ENCODE data around the gene EFNA2. TPM values are rescaled to one million over a fixed set of nuclear protein-coding genes. Genes with fewer than 3 reads are reported as not detected.
"Not testable (repeated sequence)": the region's sequence is repeated elsewhere in the genome, so short reads cannot be mapped to it uniquely, and the experiment has no call there.

Gene EFNA2
- total RNA-seq, 4 donors from 2014 or later = not detected

DNA sequence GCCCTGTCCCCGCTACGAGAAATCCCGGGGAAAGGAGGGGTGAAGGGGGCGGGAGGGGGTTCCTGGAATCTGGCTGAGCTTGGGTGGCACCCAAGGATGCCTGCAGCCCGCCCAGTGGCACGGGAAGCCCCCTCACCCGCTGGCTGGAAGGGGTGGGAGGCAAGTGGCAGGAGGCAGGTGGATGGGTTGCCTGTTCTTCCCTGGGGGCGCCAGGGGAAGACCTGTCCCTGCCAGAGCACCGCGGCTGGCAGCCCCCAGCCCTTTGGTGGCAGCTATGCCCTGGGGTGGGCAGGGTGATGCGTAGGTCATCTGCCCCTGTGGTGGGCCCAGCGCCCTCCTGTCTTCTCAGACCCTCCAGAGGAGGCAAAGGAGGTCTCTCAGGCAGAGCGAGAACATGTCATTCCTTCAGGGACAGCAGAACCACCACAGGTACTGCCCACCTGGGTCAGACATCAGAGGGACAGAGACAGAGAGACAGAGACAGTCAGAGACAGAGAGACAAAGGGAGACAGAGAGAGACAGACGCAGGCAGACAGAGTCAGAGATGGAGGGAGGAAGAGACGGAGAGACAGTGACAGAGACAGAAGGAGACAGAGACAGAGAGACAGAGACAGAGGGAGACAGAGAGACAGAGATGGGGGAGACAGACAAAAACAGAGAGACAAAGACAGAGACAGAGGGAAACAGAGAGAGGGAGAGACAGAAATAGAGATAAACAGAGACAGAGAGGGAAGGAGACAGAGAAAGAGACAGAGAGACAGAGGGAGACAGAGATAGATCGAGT is 36.7 kb downstream of the EFNA2 start:
- intact Hi-C loops (cut with DNase I; ENCODE audit: low total_unique reads) = no loop called here
- TF ChIP-seq POLR2A (IDR thresholded peaks at IDR 0.05) = no peak
- no peak for DNase-seq (ENCODE audit: low spot score in 2 of 2)
- no peak overlapping the region for H3K4me3 ChIP-seq (ENCODE audit: low read depth, poor library complexity, severe bottlenecking)
- WGBS, 2 donors = 74 to 80% methylated on average over 15 to 16 of the region's 16 CpGs

- 81 to 83% methylated on average over 12 of the region's 12 CpGs for WGBS, 2 donors
- intact Hi-C loops (cut with DNase I; ENCODE audit: low total_unique reads) = no loop called here
- TF ChIP-seq POLR2A (IDR thresholded peaks at IDR 0.05) = no peak
- TF ChIP-seq, protein P1, sequence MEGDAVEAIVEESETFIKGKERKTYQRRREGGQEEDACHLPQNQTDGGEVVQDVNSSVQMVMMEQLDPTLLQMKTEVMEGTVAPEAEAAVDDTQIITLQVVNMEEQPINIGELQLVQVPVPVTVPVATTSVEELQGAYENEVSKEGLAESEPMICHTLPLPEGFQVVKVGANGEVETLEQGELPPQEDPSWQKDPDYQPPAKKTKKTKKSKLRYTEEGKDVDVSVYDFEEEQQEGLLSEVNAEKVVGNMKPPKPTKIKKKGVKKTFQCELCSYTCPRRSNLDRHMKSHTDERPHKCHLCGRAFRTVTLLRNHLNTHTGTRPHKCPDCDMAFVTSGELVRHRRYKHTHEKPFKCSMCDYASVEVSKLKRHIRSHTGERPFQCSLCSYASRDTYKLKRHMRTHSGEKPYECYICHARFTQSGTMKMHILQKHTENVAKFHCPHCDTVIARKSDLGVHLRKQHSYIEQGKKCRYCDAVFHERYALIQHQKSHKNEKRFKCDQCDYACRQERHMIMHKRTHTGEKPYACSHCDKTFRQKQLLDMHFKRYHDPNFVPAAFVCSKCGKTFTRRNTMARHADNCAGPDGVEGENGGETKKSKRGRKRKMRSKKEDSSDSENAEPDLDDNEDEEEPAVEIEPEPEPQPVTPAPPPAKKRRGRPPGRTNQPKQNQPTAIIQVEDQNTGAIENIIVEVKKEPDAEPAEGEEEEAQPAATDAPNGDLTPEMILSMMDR (IDR thresholded peaks at IDR 0.05) = no peak
- no peak for DNase-seq (ENCODE audit: low spot score in 2 of 2)
- H3K4me3 ChIP-seq (ENCODE audit: low read depth, poor library complexity, severe bottlenecking) = no peak overlapping the region
Measured at GRCh38 chr19:1324249-1324805, 38.7 kb downstream of the EFNA2 start.

GRCh38 chr19:1324806-1325567 is 39.3 kb downstream of the EFNA2 start:
- no peak overlapping the region for H3K4me3 ChIP-seq (ENCODE audit: low read depth, poor library complexity, severe bottlenecking)
- peak; percentile 46 to 94 for DNase-seq (ENCODE audit: low spot score in 2 of 2)
- 2% methylated on average over 38 to 65 of the region's 66 CpGs for WGBS, 2 donors
- intact Hi-C loops (cut with DNase I; ENCODE audit: low total_unique reads) = no loop called here
- TF ChIP-seq POLR2A (IDR thresholded peaks at IDR 0.05) = no peak
- TF ChIP-seq, protein P1 (IDR thresholded peaks at IDR 0.05) = no peak

GRCh38 chr19:1325568-1326294 is 40.1 kb downstream of the EFNA2 start:
- intact Hi-C loops (cut with DNase I; ENCODE audit: low total_unique reads) = no loop called here

GRCh38 chr19:1327125-1327524 is 41.5 kb downstream of the EFNA2 start:
- 60 to 86% methylated on average over 14 of the region's 14 CpGs for WGBS, 2 donors
- intact Hi-C loops (cut with DNase I; ENCODE audit: low total_unique reads) = no loop called here
- no peak for TF ChIP-seq POLR2A (IDR thresholded peaks at IDR 0.05)
- TF ChIP-seq, protein P1 (IDR thresholded peaks at IDR 0.05) = no peak

More at GRCh38 chr19:1325568-1326294, 40.1 kb downstream of the EFNA2 start:
- no peak overlapping the region for H3K4me3 ChIP-seq (ENCODE audit: low read depth, poor library complexity, severe bottlenecking)
- DNase-seq (ENCODE audit: low spot score in 2 of 2) = no peak
- TF ChIP-seq POLR2A (IDR thresholded peaks at IDR 0.05) = no peak
- TF ChIP-seq, protein P1 (IDR thresholded peaks at IDR 0.05) = no peak
- WGBS, 2 donors = 49 to 72% methylated on average over 20 to 27 of the region's 38 CpGs

GRCh38 chr19:1332208-1332607 is 46.5 kb downstream of the EFNA2 start:
- 75 to 84% methylated on average over 8 of the region's 8 CpGs for WGBS, 2 donors
- DNase-seq (ENCODE audit: low spot score in 2 of 2); intact Hi-C loops (cut with DNase I; ENCODE audit: low total_unique reads); H3K4me3 ChIP-seq (ENCODE audit: low read depth, poor library complexity, severe bottlenecking): not testable (repeated sequence)

More at GRCh38 chr19:1327125-1327524, 41.5 kb downstream of the EFNA2 start:
- H3K4me3 ChIP-seq (ENCODE audit: low read depth, poor library complexity, severe bottlenecking) = no peak overlapping the region
- DNase-seq (ENCODE audit: low spot score in 2 of 2) = no peak
